WTC11 (cell line): Measurements from ENCODE around the gene ERMAP. TPM values are rescaled to one million over a fixed set of nuclear protein-coding genes. Genes with fewer than 3 reads are reported as not detected.

Experiments used
- ATAC-seq: fragments of 200-7000 bp; cut with Tn5 transposase; 2 replicates; pipeline ENCODE4 v1.10.0; 2021; ENCODE audit warnings: mild to moderate bottlenecking, moderate library complexity
- CTCF ChIA-PET: fragments of 300-600 bp; sonication (Branson Sonifier 250); formaldehyde crosslinking; loops from one replicate; lab custom pipeline; 2021; ENCODE audit warnings: antibody characterized with exemption; lab: Charles Lee
- POLR2A ChIA-PET: fragments of 350-600 bp; sonication (Branson Sonifier 250); formaldehyde crosslinking; loops from one replicate; lab custom pipeline; 2021; ENCODE audit warnings: antibody characterized with exemption; lab: Charles Lee
- DNase-seq: peaks from one replicate; pipeline ENCODE4 v3.0.0; 2021; ENCODE audit warnings: low spot score
- H3K27ac Mint-ChIP-seq: 2 replicates; pipeline ENCODE4 v1.8.0; 2021; ENCODE audit warnings: mixed read lengths
- H3K27me3 Mint-ChIP-seq: 2 replicates; pipeline ENCODE4 v1.8.0; 2021; ENCODE audit warnings: low read depth, mild to moderate bottlenecking, moderate library complexity, mixed read lengths
- H3K36me3 Mint-ChIP-seq: 2 replicates; pipeline ENCODE4 v1.8.0; 2021; ENCODE audit warnings: mixed read lengths
- H3K4me1 Mint-ChIP-seq: 2 replicates; pipeline ENCODE4 v1.8.0; 2022; ENCODE audit warnings: mixed read lengths
- H3K4me3 Mint-ChIP-seq: 2 replicates; pipeline ENCODE4 v1.8.0; 2021; ENCODE audit warnings: mild to moderate bottlenecking, moderate library complexity, mixed read lengths
- H3K9me3 Mint-ChIP-seq: 2 replicates; pipeline ENCODE4 v1.8.0; 2021; ENCODE audit warnings: mixed read lengths
- ARID4B ChIP-seq: sonication (generic); formaldehyde crosslinking; IDR thresholded peaks from 2 replicates; pipeline ENCODE4 v1.8.0; 2023; ENCODE audit warnings: missing genetic modification reagents, mild to moderate bottlenecking, borderline replicate concordance
- ATF1 ChIP-seq: sonication (generic); formaldehyde crosslinking; IDR thresholded peaks from 2 replicates; pipeline ENCODE4 v1.8.1; 2023; ENCODE audit warnings: mild to moderate bottlenecking, moderate library complexity, missing genetic modification reagents
- ELF4 ChIP-seq: sonication (generic); formaldehyde crosslinking; IDR thresholded peaks from 2 replicates; pipeline ENCODE4 v1.8.1; 2022; ENCODE audit warnings: low read depth, mild to moderate bottlenecking, moderate library complexity, missing genetic modification reagents
- FOXJ3 ChIP-seq: sonication (generic); formaldehyde crosslinking; IDR thresholded peaks from 2 replicates; pipeline ENCODE4 v1.9.0; 2021; ENCODE audit warnings: missing genetic modification reagents, mild to moderate bottlenecking, borderline replicate concordance
- FOXP1 ChIP-seq: sonication (generic); formaldehyde crosslinking; IDR thresholded peaks from 2 replicates; pipeline ENCODE4 v1.8.0; 2022; ENCODE audit warnings: missing genetic modification reagents, mild to moderate bottlenecking, moderate library complexity, borderline replicate concordance
- KAT7 ChIP-seq: sonication (generic); formaldehyde crosslinking; IDR thresholded peaks from 2 replicates; pipeline ENCODE4 v1.8.1; 2023; ENCODE audit warnings: missing genetic modification reagents, mild to moderate bottlenecking, borderline replicate concordance
- PRDM15 ChIP-seq: sonication (generic); formaldehyde crosslinking; IDR thresholded peaks from 2 replicates; pipeline ENCODE4 v1.8.0; 2022; ENCODE audit warnings: missing genetic modification reagents
- RELA ChIP-seq: sonication (generic); formaldehyde crosslinking; IDR thresholded peaks from 2 replicates; pipeline ENCODE4 v1.8.1; 2022; ENCODE audit warnings: missing genetic modification reagents, mild to moderate bottlenecking, borderline replicate concordance
- RORB ChIP-seq: fragments of 250-450 bp; sonication (Bioruptor Pico); IDR thresholded peaks from 2 replicates; pipeline ENCODE4 v1.9.0; 2021; ENCODE audit warnings: mild to moderate bottlenecking
- ZBTB21 ChIP-seq: sonication (generic); formaldehyde crosslinking; IDR thresholded peaks from 2 replicates; pipeline ENCODE4 v1.8.1; 2023; ENCODE audit warnings: mild to moderate bottlenecking, missing genetic modification reagents, borderline replicate concordance
- ZNF512 ChIP-seq: sonication (generic); formaldehyde crosslinking; IDR thresholded peaks from 2 replicates; pipeline ENCODE4 v1.8.1; 2022; ENCODE audit warnings: missing genetic modification reagents, borderline replicate concordance
- total RNA-seq: library from RNA; stranded (reverse); gene quantifications from 3 replicates; pipeline ENCODE4 v1.2.3, GENCODE V29; 2021
- TF ChIP-seq, protein P1 (sequence below): sonication (generic); formaldehyde crosslinking; IDR thresholded peaks from 2 replicates; pipeline ENCODE4 v1.8.0; 2022; ENCODE audit warnings: mild to moderate bottlenecking, missing genetic modification reagents
- TF ChIP-seq, protein P2 (sequence below): fragments of 250-450 bp; sonication (Bioruptor Pico); IDR thresholded peaks from 2 replicates; pipeline ENCODE4 v1.8.0; 2021; ENCODE audit warnings: mild to moderate bottlenecking
- TF ChIP-seq, protein P3 (sequence below): sonication (generic); formaldehyde crosslinking; IDR thresholded peaks from 2 replicates; pipeline ENCODE4 v1.8.0; 2022; ENCODE audit warnings: mild to moderate bottlenecking, missing genetic modification reagents
- TF ChIP-seq, protein P4 (sequence below): fragments of 250-450 bp; sonication (Bioruptor Pico); IDR thresholded peaks from 2 replicates; pipeline ENCODE4 v1.9.0; 2021; ENCODE audit warnings: mild to moderate bottlenecking
- TF ChIP-seq, protein P5 (sequence below): sonication (generic); formaldehyde crosslinking; IDR thresholded peaks from 2 replicates; pipeline ENCODE4 v1.8.1; 2022; ENCODE audit warnings: low read depth, mild to moderate bottlenecking, moderate library complexity, missing genetic modification reagents, borderline replicate concordance
- TF ChIP-seq, protein P6 (sequence below): sonication (generic); formaldehyde crosslinking; IDR thresholded peaks from 2 replicates; pipeline ENCODE4 v1.8.0; 2022; ENCODE audit warnings: mild to moderate bottlenecking, missing genetic modification reagents

Gene ERMAP
- total RNA-seq, 1 experiment from 2014 or later: 2.6 TPM

GRCh38 chr1:42817976-42818375, 1.1 kb downstream of the ERMAP start (continued):
- TF ChIP-seq, protein P1, sequence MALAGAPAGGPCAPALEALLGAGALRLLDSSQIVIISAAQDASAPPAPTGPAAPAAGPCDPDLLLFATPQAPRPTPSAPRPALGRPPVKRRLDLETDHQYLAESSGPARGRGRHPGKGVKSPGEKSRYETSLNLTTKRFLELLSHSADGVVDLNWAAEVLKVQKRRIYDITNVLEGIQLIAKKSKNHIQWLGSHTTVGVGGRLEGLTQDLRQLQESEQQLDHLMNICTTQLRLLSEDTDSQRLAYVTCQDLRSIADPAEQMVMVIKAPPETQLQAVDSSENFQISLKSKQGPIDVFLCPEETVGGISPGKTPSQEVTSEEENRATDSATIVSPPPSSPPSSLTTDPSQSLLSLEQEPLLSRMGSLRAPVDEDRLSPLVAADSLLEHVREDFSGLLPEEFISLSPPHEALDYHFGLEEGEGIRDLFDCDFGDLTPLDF (CRISPR knock-in tag): no peak
- TF ChIP-seq FOXJ3: no peak
- TF ChIP-seq, protein P2, sequence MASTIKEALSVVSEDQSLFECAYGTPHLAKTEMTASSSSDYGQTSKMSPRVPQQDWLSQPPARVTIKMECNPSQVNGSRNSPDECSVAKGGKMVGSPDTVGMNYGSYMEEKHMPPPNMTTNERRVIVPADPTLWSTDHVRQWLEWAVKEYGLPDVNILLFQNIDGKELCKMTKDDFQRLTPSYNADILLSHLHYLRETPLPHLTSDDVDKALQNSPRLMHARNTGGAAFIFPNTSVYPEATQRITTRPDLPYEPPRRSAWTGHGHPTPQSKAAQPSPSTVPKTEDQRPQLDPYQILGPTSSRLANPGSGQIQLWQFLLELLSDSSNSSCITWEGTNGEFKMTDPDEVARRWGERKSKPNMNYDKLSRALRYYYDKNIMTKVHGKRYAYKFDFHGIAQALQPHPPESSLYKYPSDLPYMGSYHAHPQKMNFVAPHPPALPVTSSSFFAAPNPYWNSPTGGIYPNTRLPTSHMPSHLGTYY: no peak
- TF ChIP-seq KAT7: no peak
- TF ChIP-seq ZNF512 (CRISPR knock-in tag): no peak
- no peak for TF ChIP-seq ELF4 (CRISPR knock-in tag)
- TF ChIP-seq, protein P3, sequence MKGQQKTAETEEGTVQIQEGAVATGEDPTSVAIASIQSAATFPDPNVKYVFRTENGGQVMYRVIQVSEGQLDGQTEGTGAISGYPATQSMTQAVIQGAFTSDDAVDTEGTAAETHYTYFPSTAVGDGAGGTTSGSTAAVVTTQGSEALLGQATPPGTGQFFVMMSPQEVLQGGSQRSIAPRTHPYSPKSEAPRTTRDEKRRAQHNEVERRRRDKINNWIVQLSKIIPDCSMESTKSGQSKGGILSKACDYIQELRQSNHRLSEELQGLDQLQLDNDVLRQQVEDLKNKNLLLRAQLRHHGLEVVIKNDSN: no peak
- no peak for TF ChIP-seq ATF1 (CRISPR knock-in tag)
- no peak for TF ChIP-seq ZBTB21 (CRISPR knock-in tag)
- TF ChIP-seq RELA: no peak
- TF ChIP-seq PRDM15 (CRISPR knock-in tag): no peak

GRCh38 chr1:42820813-42821212, 3.9 kb downstream of the ERMAP start:
- DNase-seq (no peak), ATAC-seq (no peak)
- no peak overlapping the region; the same call in 1 of the 2 replicates for H3K27ac Mint-ChIP-seq
- POLR2A ChIA-PET: interaction anchor here (1.4 kb wide), 1 partner anchor 26 kb away, joined by 7 read pairs; the partner anchor contains the start of gene ZNF691
- peaks cover 30% of the 10 kb centered on the region for H3K4me1 Mint-ChIP-seq
- H3K27me3 Mint-ChIP-seq: no peaks in the 10 kb centered on the region
- no peaks in the 10 kb centered on the region; the same call in 1 of the 2 replicates for H3K36me3 Mint-ChIP-seq
- H3K9me3 Mint-ChIP-seq: no peaks in the 10 kb centered on the region
- CTCF ChIA-PET: interaction anchor here (0.5 to 1.7 kb wide), 7 partner anchors 25 to 253 kb away, joined by 3 to 9 read pairs (median 5); partner anchors contain the start of genes C1orf50, P3H1 and ZNF691
- no peak overlapping the region for H3K4me3 Mint-ChIP-seq
- TF ChIP-seq, protein P4, sequence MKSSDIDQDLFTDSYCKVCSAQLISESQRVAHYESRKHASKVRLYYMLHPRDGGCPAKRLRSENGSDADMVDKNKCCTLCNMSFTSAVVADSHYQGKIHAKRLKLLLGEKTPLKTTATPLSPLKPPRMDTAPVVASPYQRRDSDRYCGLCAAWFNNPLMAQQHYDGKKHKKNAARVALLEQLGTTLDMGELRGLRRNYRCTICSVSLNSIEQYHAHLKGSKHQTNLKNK: no peak
- TF ChIP-seq, protein P2: no peak
- TF ChIP-seq KAT7: no peak
- TF ChIP-seq FOXP1 (CRISPR knock-in tag): no peak
- TF ChIP-seq, protein P5, sequence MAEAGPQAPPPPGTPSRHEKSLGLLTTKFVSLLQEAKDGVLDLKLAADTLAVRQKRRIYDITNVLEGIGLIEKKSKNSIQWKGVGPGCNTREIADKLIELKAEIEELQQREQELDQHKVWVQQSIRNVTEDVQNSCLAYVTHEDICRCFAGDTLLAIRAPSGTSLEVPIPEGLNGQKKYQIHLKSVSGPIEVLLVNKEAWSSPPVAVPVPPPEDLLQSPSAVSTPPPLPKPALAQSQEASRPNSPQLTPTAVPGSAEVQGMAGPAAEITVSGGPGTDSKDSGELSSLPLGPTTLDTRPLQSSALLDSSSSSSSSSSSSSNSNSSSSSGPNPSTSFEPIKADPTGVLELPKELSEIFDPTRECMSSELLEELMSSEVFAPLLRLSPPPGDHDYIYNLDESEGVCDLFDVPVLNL: no peak
- TF ChIP-seq RORB (CRISPR knock-in tag): no peak
- TF ChIP-seq, protein P6, sequence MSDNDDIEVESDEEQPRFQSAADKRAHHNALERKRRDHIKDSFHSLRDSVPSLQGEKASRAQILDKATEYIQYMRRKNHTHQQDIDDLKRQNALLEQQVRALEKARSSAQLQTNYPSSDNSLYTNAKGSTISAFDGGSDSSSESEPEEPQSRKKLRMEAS (CRISPR knock-in tag): no peak
- TF ChIP-seq ARID4B: no peak
